HG02973 (cell line): ENCODE results near the gene KREMEN2.
"Not testable (repeated sequence)": the region's sequence is repeated elsewhere in the genome, so short reads cannot be mapped to it uniquely, and the experiment has no call there.

Experiments
- ATAC-seq: cut with Tn5 transposase; IDR thresholded peaks from one replicate; pipeline ENCODE4 v1.9.1; 2021; ENCODE audit warnings: moderate library complexity; ENCODE audit not compliant: unreplicated experiment

KREMEN2 gene

DNA sequence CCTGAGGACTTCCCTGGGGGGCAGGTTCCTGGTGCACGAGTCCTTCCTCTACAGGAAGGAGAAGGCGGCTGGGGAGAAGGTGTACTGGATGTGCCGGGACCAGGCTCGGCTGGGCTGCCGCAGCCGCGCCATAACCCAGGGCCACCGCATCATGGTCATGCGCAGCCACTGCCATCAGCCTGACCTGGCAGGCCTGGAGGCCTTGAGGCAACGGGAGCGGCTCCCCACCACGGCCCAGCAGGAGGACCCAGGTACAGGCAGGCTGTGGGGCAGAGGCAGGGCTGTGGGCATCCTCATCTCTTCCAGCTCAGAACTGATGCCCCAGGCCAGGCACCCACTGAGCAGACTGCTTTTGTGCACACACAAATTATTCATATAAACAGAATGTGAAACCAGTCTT is 25.9 kb upstream of the KREMEN2 start:
- no peak for ATAC-seq

DNA sequence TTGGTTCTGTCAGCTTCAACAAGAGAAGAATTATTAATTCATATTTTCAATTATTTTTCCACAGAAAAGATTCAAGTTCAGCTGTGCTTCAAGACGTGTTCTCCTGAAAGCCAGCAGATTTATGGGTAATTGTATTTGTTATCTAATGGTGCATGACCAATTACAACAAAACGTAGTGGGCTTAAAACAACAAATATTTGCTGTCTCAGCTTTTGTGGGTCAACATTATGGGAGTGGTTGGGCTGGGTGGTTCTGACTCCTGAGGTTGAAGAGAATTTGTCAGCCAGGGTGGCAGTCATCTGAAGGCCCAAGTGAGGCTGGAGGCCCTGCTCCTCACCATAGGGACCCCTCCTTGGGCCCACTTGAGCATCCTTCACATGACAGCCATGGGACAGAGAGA is 24.1 kb upstream of the KREMEN2 start:
- ATAC-seq, result no peak

DNA sequence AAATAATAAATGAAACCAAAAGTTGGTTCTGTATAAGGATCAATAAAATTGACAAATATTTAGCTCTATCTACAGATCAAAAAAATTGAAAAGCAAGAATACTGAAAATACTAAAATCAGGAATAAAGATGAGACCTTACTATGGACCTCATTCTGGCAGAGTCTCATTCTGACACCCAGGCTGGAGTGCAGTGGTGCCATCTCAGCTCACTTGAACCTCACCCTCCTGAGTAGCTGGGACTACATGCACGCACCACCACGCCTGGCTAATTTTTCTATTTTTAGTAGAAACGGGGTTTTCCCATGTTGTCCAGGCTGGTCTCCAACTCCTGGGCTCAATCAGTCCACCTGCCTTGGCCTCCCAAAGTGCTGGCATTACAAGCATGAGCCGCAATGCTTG is 22.0 kb upstream of the KREMEN2 start:
- ATAC-seq, result no peak

DNA sequence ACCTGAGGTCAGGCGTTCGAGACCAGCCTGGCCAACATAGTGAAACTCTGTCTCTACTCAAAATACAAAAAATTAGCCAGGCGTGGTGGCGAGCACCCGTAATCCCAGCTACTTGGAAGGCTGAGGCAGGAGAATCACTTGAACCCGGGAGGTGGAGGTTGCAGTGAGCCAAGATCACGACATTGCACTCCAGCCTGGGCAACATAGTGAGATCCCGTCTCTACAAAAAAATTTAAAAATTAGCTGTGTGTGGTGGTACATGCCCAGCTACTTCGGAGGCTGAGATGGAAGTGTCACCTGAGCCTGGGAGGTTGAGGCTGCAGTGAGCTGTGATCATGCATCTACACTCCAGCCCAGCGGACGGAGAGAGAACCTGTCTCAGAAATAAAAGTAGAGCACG is 20.4 kb upstream of the KREMEN2 start:
- ATAC-seq, result not testable (repeated sequence)

DNA sequence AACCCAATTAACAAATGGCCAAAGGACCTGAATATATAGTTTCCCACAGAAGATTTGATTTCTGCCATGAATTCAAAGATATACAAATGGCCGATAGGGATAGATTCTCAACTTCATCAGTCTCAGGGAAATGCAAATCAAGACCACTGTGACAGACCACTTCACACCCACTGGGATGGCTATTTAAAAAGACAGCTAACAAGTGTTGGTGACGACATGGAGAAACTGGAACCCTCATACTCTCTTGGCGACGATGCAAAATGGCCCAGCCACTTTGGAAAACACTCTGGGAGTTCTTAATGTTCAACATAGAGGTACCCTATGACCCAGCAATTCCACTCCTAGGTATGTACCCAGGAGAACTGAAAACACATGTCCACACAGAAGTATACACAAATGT is 17.4 kb upstream of the KREMEN2 start:
- no peak for ATAC-seq

DNA sequence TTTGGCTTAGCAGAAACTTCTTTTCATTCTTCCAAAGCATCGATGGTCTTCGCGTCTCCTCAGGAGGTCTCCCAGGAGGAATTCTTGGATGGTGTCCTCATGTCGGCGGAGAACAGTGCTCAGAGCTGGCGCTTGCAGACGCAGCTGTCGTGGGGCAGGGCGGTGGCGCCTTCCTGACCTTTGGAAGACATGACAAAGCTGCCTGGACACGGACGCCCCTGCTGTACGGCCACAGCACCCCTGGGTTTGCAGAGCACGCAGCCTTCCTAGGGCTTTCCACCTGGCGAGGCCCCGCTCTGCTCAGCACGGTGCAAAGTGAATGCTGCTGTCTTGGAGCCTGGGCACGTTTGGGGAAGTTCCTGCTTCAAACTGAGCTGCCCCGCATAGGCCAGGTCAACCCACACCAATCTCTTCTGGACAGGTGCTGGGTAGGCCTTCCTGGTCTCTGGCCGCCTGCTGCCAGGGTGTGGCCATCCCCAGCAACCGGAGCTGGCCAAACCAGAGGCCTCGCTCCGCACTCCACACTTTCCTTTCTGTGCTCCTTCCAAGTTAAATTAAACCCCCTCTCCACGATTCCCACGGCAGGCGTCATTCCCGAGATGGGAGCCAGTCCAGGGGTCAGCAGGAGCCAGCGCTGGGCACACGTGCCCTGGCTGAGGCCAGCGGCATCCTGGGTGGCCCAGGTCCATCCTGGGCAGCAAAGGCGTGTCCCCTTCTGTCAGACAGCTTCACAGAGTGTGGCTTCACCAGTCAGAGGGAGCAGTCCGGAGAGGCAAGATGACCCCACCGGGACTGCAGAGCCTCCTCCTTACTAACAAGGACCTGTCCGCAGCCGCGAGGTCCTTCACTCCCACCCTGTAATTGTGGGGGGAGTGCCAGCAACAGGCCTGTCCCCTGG is 15.0 kb upstream of the KREMEN2 start:
- ATAC-seq, result no peak

DNA sequence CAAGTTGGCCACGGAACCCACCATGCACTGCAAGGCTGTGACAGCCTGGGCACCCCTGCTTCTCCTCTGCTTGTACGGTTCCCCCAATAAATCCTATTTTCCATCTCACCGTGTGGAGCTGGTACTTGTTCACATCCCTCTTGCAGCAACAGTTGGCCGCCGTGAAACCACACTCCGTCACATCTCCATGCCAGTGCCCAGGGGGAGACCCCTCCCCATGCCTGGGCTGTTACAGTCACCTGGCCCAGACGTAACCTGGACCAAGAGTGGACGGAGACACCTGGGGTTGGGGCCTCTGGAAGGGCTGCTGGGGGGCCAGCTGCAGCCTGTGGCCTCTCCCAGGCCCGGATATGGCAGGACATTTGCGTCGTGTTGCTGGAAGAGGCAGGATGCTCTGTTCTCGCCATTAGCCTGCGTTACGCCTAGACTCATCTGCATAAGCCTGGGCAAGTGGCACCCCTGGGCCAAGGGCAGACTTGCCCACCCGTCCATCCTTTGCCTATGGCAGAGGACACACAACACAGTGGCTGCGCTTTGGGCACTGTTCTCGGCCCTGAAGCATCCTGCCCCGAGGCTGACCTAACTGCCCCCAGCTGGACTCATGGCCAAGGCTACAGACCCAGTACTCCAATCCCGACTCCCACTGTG is 14.2 kb upstream of the KREMEN2 start:
- no peak for ATAC-seq

DNA sequence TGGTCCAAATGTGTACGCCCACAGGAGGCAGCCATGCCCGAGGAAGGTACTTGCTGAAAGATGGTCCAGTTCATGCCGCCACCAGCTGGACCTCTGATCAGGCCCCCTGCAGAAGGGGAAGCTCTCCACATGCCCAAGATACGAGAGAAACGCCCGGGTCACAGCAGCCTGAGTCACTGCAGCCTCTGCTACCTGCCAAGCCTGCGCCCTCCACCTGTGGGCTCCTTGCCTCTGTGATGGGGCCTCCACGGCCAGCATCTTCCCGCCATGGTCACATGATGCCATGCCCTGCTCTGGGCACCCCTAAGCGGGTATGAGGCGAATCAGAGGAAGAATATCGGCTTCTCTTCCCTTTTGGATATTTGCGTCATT is 13.7 kb upstream of the KREMEN2 start:
- no peak for ATAC-seq

DNA sequence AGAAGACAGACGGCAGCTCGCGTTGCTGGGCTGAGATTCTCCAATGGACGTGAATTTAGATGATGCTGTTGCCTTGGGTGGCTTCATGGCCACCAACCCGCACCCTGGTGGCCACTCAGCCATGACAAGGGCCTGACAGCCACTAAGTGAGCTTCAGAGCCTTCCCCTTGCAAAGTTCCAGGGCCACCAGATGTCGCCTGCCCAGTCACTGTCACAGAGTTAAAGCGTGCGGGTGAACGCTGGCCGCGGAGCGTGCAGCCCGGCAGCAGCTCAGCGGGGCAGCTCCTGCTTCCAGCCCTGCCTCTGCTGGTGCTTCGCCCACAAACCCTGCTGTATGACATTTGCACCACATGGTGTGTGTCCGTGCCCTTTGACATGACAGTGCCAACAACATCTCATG is 13.3 kb upstream of the KREMEN2 start:
- no peak for ATAC-seq

DNA sequence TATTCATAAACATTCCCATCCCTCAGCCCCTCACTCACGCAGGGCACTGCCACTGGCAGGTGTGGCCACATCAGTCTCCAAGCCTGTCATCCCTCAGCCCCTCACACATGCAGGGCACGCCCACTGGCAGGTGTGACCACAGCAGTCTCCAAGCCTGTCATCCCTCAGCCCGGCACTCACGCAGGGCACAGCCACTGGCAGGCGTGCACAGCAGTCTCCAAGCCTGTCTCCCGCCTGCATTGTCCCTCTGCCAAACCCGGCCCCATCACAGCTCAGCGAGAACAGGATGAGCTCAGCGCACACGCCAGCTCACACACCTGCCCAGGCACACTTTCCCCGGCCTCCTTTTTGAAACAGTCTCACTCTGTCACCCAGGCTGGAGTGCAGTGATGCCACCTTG is 11.4 kb upstream of the KREMEN2 start:
- no peak for ATAC-seq

DNA sequence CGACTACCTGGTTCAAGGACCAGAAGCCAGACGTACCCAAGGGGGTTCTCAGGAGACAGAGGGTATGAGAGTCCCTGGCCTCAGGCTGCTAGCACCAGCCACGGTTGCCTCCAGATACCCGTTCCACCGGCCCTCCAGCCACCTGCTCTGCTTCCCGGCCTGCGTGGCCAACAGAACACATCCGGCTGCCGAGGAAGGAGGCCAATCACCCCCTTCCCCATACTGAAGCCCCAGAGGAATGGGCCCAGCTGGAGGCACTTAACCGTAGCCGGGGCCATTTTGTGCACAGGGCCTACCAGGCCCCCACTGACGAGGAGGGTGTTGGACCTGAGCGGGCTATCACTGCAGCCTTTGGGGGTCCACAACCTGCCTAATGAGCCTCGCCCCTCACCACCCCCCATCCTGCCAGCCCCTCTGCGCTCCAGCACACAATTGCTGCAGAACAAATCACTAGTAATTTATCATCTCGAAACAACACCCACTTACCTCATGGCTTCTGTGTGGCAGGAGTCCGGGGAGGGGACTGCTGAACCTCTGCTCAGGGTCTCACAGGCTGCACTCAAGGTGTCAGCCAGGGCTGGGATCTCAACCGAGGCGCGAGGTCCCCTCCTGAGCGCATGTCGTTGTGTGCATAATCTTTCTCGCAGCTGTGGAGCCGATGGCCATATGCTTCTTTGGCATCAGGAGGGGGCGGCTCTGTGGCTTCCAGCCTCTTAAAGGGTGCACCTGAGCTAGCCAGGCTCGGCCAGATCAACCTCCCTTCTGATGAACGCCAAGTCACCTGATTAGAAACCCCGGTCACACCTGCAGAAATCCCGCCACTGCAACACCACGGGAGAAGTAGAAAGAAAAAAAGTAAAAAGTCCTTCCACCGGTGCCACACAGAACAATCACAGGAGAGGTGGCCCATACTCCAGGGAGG is 10.1 kb upstream of the KREMEN2 start:
- ATAC-seq, result no peak

DNA sequence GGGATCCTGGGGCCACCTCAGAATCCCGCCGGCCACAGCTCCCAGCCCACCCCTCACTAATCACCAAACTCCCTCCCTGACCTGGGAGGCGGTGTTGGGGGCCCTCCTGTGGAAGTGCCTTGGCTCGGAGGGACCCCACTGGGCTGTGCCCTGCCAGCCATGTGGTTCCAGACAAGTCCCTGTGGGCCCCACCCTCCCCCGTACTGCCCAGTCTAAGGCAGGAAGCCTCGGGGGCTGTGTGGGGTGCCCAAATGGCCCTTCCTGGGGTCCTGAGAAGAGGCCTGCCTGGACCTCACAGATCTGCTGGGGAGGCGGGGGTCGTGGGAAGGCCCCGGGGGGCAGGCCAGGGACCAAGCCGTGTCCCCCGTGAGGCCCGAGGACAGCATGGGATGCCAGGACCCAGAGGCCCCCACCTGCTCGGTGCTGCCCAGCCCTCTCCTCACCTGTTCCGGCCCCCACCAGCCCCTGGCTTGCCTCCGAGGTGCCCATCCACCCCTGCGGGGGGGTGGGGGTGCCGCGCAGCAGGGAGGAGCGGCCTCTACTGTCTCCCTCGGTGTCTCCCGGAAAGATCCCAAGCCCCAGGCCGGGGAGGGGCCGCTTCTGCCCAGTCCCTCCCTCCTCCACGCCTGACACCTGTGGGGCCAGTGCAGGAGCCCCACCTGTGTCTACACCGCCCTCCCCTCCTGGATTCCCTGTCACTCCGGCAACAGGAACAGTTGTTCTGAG is 9.3 kb upstream of the KREMEN2 start:
- no peak for ATAC-seq

DNA sequence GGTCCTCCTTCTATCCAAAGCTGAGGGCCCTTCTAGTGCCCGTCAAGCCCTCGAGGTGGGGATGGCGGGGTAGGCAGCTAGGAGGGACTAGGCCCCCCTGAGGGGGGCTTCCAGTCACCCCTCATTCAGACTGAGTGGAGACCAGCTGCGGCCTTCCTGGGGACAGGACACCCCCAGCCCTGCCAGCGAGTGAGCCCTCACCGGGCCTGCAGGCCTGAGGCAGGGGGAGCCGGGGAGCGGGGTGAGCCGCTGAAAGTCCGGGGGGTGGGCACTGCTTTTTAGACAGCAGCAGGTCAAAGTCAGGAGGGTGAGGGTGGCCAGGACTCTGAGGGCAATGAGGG is 8.7 kb upstream of the KREMEN2 start:
- no peak for ATAC-seq

DNA sequence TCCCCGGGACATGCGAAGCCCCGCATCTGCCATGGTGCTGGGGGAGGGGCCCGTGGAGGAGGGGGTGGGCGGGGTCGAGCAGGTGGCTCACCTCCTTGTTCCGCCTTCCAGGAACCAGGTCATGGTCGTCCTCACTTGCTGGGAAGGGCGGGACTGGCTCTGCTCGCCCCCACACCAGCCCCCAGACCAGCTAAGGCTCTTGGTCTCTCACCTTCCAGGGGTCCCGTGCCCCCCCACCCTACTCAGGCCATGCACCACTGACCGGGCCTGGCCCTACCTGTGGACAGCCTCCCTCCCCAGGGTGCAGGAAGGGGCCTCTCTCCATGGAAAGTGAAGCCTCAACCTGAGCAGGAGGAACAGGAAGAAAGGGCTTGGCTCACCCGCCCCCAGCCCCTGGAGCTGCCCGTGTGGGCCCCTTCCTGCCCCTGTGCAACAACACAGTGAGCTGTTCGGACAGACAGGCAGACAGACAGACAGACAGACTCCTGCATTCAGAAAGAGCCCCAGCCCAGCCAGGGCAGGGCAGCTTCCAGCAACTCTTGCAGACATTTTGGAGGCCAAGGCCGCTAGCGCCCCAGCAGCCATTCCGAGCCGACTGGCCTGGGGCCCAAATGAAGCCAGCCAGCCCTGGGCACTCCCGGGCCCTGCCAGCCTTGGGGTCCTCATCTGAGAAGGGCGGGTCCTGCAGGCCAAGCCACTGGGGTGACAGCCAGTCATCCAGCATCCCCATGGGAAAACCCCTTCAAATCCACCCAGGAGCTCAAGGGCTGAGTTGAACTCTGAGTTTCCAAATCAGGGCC is 8.1 kb upstream of the KREMEN2 start:
- ATAC-seq, result no peak

DNA sequence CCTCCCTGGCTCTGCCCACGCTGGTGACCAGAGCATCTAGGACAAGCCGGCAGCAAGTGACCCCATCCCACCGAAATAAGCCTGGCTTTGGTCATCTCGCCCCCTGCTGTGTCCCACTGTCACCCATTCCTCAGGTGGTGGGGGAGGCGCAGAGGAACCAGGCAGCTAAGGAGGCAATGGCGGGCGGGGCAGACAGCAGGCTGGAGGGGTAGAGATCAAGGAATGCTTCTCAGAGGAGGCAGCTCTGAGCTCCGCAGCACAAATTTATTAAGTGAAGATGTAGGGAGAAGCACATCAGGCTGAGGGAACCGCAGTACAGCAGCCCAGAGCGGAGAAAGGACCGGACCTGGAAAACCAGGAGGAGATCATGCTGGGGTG is 7.5 kb upstream of the KREMEN2 start:
- ATAC-seq, result no peak

DNA sequence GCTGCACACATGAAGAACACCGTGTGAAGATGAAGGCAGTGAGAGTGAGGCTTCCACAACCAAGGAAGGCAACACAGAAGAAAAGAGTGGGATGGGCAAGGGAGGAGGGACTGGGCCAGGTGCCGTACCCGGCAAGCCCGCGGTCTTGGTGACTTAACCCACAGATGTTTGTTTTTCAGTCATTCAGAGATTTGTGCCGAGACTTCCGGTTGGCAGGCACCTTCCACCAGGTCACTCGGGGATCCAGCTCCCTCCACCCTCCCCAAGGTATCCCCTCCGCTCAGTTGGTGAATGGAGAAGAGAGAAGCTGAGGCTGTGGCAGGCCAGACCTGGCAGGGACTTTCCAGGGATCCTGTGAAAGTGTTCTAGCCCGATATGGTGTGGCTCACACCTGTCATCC is 4.9 kb upstream of the KREMEN2 start:
- no peak for ATAC-seq

DNA sequence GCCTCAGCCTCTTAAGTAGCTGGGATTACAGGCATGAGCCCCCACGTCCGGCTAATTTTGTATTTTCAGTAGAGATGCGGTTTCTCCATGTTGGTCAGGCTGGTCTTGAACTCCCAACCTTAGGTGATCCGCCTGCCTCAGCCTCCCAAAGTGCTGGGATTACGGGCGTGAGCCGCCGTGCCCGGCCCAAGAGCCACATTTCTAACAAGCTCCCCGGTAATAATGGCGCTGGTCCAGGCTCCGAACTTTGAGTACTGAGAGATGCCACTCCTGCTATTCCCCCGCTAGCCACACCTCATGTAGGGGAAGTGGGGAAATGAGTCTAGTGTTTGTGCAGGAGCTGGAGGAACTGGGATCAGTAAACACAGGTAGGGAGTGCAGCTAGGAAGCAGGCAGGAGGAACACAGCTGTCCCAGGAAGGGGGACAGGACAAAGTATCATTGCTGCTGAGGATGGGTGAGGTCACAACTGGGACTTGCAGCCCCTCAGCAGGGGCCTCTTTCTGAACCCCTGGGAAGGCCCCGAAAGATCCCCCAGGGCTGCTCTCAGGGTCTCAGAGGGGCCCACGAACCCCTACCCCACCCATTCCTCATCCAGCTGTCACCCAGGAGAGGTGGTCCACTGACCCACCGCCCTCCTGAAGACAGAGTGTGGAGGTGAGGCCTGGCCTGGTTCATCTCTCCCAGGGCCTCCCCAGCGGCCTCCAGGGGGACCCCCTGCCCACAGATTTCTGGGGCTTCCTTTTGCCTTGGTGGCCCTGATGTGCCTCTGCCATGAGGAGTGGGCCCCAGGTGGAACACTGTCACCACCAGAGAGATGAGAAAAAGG is 3.7 kb upstream of the KREMEN2 start:
- no peak for ATAC-seq

DNA sequence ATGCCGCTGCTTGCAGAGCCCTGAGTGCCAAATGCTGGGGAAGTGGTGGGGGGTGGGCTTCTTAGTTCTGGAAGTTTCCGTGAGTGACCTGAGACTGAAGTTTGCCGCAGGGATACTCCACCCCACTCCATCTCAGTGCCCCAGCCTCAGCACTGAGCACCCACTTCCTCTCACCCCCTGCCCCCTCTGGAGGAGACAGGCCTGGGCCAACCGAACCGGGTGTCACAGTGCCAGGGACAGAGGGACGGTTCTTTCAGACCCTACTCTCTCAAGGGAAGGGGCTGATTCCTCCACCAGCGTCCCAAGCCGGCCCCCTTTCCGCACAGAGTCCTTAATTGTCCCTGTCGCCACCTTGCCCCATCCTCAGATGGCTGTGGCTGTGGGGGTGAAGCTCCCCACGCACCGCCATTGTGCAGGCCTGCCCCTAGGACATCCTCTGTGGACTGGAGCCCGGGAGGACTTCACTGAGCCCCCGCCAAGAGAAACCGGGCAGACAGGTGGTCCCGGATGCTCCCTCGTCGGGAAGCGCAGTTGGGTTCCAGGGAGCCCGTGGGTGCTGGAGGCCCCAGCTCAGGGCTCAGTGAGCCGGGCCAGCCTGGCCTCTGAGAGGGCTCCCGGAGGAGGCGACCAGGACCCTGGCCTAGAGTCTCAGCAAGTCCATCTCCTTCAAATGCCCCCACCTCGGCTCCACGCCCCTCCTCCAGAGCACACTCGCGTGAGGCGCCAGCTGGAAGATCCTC is 1.6 kb upstream of the KREMEN2 start:
- no peak for ATAC-seq
